Muscle layer of colon (tissue), 2 donors: Measurements from ENCODE around the gene GAPDHS.

Experiments
- H3K27ac ChIP-seq: one replicate; pipeline ENCODE4 v1.7.0; 2013; ENCODE audit warnings: low read depth, mild to moderate bottlenecking, low read length, moderate library complexity
- H3K27me3 ChIP-seq, 2 donors: one replicate each; pipeline ENCODE4 v1.7.0; 2013; ENCODE audit warnings: low read length in 2 of 2, mild to moderate bottlenecking in 2 of 2; ENCODE audit not compliant: insufficient read depth in 2 of 2, control insufficient read depth in 1 of 2
- H3K36me3 ChIP-seq: one replicate; pipeline ENCODE4 v1.7.0; 2013; ENCODE audit warnings: mild to moderate bottlenecking, low read length; ENCODE audit not compliant: insufficient read depth
- H3K4me1 ChIP-seq: one replicate; pipeline ENCODE4 v1.7.0; 2013; ENCODE audit warnings: mild to moderate bottlenecking, low read length; ENCODE audit not compliant: insufficient read depth
- H3K4me3 ChIP-seq, 2 donors: one replicate each; pipeline ENCODE4 v1.7.0; 2013; ENCODE audit warnings: low read length in 2 of 2, low read depth in 1 of 2, mild to moderate bottlenecking in 1 of 2, moderate library complexity in 1 of 2
- H3K9ac ChIP-seq: one replicate; pipeline ENCODE4 v1.7.0; 2013; ENCODE audit warnings: low read length
- H3K9me3 ChIP-seq: one replicate; pipeline ENCODE4 v1.7.0; 2013; ENCODE audit warnings: mild to moderate bottlenecking, low read length
- donor health status: abdominal sarcoma.
- donor health status: Adenocarcinoma of cecum.

Gene GAPDHS

GRCh38 chr19:35525873-35526272, 7.4 kb upstream of the GAPDHS start:
- Histone ChIP-seq H3K27me3 (peaks cover 7 to 28% of the 10 kb centered on the region in 2 donors), H3K4me3 (no peak overlapping the region), H3K27ac (no peak overlapping the region), H3K9me3 (no peaks in the 10 kb centered on the region), H3K4me1 (no peaks in the 10 kb centered on the region), H3K36me3 (no peaks in the 10 kb centered on the region), H3K9ac (no peak overlapping the region)

- no peaks in the 10 kb centered on the region for H3K36me3 ChIP-seq
- H3K4me1 ChIP-seq: no peaks in the 10 kb centered on the region
- no peak within 1 kb of the TSS for H3K27ac ChIP-seq
- H3K4me3 ChIP-seq: no peak within 1 kb of the TSS
- H3K27me3 ChIP-seq: peaks cover 21 to 49% of the 10 kb centered on the region in 2 donors
- H3K9me3 ChIP-seq: no peaks in the 10 kb centered on the region
- no peak within 1 kb of the TSS for H3K9ac ChIP-seq
Measured at GRCh38 chr19:35528218-35529038, 4.8 kb upstream of the GAPDHS start, which contains the start of gene SBSN. SBSN (minus strand) TSS chr19:35528311; CDS start chr19:35528281, 30 bp downstream.

GRCh38 chr19:35529241-35530218, 3.7 kb upstream of the GAPDHS start:
- no peak overlapping the region for H3K4me3 ChIP-seq
- no peaks in the 10 kb centered on the region for H3K9me3 ChIP-seq
- H3K27me3 ChIP-seq: peaks cover 27 to 60% of the 10 kb centered on the region in 2 donors
- H3K4me1 ChIP-seq: no peaks in the 10 kb centered on the region
- H3K27ac ChIP-seq: no peak overlapping the region
- no peak overlapping the region for H3K9ac ChIP-seq
- H3K36me3 ChIP-seq: no peaks in the 10 kb centered on the region

- Histone ChIP-seq H3K27me3 (peaks cover 27 to 64% of the 10 kb centered on the region in 2 donors), H3K9me3 (no peaks in the 10 kb centered on the region), H3K4me3 (no peak overlapping the region), H3K9ac (no peak overlapping the region), H3K27ac (no peak overlapping the region), H3K4me1 (no peaks in the 10 kb centered on the region), H3K36me3 (no peaks in the 10 kb centered on the region)
Measured at GRCh38 chr19:35531291-35531690, 2.0 kb upstream of the GAPDHS start.

GRCh38 chr19:35533822-35534392, 651 bp downstream of the GAPDHS start:
- Histone ChIP-seq H3K27me3 (peaks cover 27 to 54% of the 10 kb centered on the region in 2 donors), H3K9me3 (no peaks in the 10 kb centered on the region), H3K36me3 (no peaks in the 10 kb centered on the region), H3K27ac (no peak overlapping the region), H3K4me3 (no peak overlapping the region), H3K9ac (no peak overlapping the region), H3K4me1 (no peaks in the 10 kb centered on the region)

- no peak overlapping the region for H3K9ac ChIP-seq
- H3K4me1 ChIP-seq: no peaks in the 10 kb centered on the region
- no peak overlapping the region for H3K27ac ChIP-seq
- H3K9me3 ChIP-seq: no peaks in the 10 kb centered on the region
- H3K36me3 ChIP-seq: no peaks in the 10 kb centered on the region
- peaks cover 22 to 43% of the 10 kb centered on the region in 2 donors for H3K27me3 ChIP-seq
- no peak overlapping the region for H3K4me3 ChIP-seq
Measured at GRCh38 chr19:35534803-35535480, 1.7 kb downstream of the GAPDHS start.

DNA sequence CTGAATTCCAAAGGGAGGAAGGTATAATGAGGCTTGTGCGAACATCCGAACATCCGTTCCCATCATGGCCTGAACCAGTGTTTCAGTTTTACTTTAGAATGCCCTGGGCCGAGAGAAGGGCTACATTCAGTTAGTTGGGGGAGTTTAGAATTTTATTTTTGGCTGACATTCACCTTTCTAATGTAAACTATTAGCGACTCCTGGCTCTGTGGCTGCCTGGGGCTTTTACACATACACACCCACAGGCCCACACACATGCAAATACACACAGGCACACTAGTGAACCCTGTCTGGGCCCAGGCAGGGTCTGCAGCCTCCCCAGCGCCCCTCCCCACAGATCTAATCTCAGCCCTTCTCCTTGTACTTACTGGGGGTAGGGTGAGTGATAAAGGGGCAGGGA, 6.1 kb downstream of the GAPDHS start:
- H3K9me3 ChIP-seq: no peaks in the 10 kb centered on the region
- H3K27me3 ChIP-seq: peaks cover 0 to 6% of the 10 kb centered on the region in 2 donors
- peaks cover 4% of the 10 kb centered on the region for H3K4me1 ChIP-seq
- H3K36me3 ChIP-seq: no peaks in the 10 kb centered on the region
- no peak overlapping the region for H3K27ac ChIP-seq
- no peak overlapping the region for H3K4me3 ChIP-seq
- no peak overlapping the region for H3K9ac ChIP-seq

- peaks cover 0 to under 1% of the 10 kb centered on the region in 2 donors for H3K27me3 ChIP-seq
- no peak overlapping the region for H3K4me3 ChIP-seq
- peaks cover 8% of the 10 kb centered on the region for H3K4me1 ChIP-seq
- no peaks in the 10 kb centered on the region for H3K9me3 ChIP-seq
- H3K9ac ChIP-seq: no peak overlapping the region
- H3K27ac ChIP-seq: no peak overlapping the region
- H3K36me3 ChIP-seq: no peaks in the 10 kb centered on the region
Measured at GRCh38 chr19:35539850-35540249, 6.6 kb downstream of the GAPDHS start.

- no peaks in the 10 kb centered on the region for H3K36me3 ChIP-seq
- H3K4me3 ChIP-seq: no peak overlapping the region
- H3K9ac ChIP-seq: no peak overlapping the region
- no peaks in the 10 kb centered on the region for H3K9me3 ChIP-seq
- H3K27ac ChIP-seq: no peak overlapping the region
- H3K4me1 ChIP-seq: peaks cover 8% of the 10 kb centered on the region
- no peaks in the 10 kb centered on the region for H3K27me3 ChIP-seq
Measured at GRCh38 chr19:35540356-35540927, 7.2 kb downstream of the GAPDHS start.

GRCh38 chr19:35542209-35542608, 9.0 kb downstream of the GAPDHS start:
- Histone ChIP-seq H3K9me3 (no peaks in the 10 kb centered on the region), H3K4me3 (no peak overlapping the region), H3K36me3 (no peaks in the 10 kb centered on the region), H3K4me1 (peaks cover 21% of the 10 kb centered on the region), H3K27me3 (no peaks in the 10 kb centered on the region), H3K27ac (no peak overlapping the region), H3K9ac (no peak overlapping the region)
